Hepatocyte (in vitro differentiated cells): ENCODE results near the gene RAP1GDS1. TPM values are rescaled to one million over a fixed set of nuclear protein-coding genes. Genes with fewer than 3 reads are reported as not detected.
A peak's percentile ranks its signal among the peaks of the same experiment; 100 is the strongest.
"Not testable (repeated sequence)": the region's sequence is repeated elsewhere in the genome, so short reads cannot be mapped to it uniquely, and the experiment has no call there.

Source experiments
- DNase-seq: peaks from one replicate; pipeline ENCODE4 v3.0.0-alpha.2; 2016; ENCODE audit warnings: low spot score
- H2AFZ ChIP-seq: fragments of 200-600 bp; sonication (generic); 2 replicates; pipeline ENCODE4 v1.6.0; 2016; ENCODE audit warnings: antibody characterized with exemption, mild to moderate bottlenecking
- H3K27ac ChIP-seq: fragments of 200-600 bp; sonication (generic); 2 replicates; pipeline ENCODE4 v1.5.1; 2016; ENCODE audit warnings: mild to moderate bottlenecking
- H3K27me3 ChIP-seq: fragments of 200-600 bp; sonication (generic); 2 replicates; pipeline ENCODE4 v1.6.1; 2016
- H3K36me3 ChIP-seq: fragments of 200-600 bp; sonication (generic); replicated peaks from 2 replicates; pipeline ENCODE4 v1.5.1; 2016; ENCODE audit warnings: low read depth; ENCODE audit not compliant: insufficient read depth
- H3K4me1 ChIP-seq: fragments of 200-600 bp; sonication (generic); 2 replicates; pipeline ENCODE4 v1.5.1; 2016; ENCODE audit warnings: mild to moderate bottlenecking, moderate library complexity; ENCODE audit not compliant: insufficient read depth
- H3K4me2 ChIP-seq: fragments of 200-600 bp; sonication (generic); 2 replicates; pipeline ENCODE4 v1.6.0; 2016
- H3K4me3 ChIP-seq: fragments of 200-600 bp; sonication (generic); 2 replicates; pipeline ENCODE4 v1.5.1; 2016; ENCODE audit warnings: mild to moderate bottlenecking
- H3K79me2 ChIP-seq: fragments of 200-600 bp; sonication (generic); 2 replicates; pipeline ENCODE4 v1.6.0; 2017; ENCODE audit warnings: mild to moderate bottlenecking
- H3K9me2 ChIP-seq: fragments of 200-600 bp; sonication (generic); replicated peaks from 2 replicates; pipeline ENCODE4 v1.6.0; 2017; ENCODE audit warnings: mild to moderate bottlenecking; ENCODE audit not compliant: insufficient read depth
- H3K9me3 ChIP-seq: fragments of 200-600 bp; sonication (generic); 2 replicates; pipeline ENCODE4 v1.5.1; 2016; ENCODE audit warnings: low read depth, mild to moderate bottlenecking
- H4K20me1 ChIP-seq: fragments of 200-600 bp; sonication (generic); 2 replicates; pipeline ENCODE4 v1.6.0; 2016; ENCODE audit warnings: mild to moderate bottlenecking; ENCODE audit not compliant: insufficient read depth, poor library complexity, severe bottlenecking
- EZH2 ChIP-seq: fragments of 200-600 bp; sonication (generic); IDR thresholded peaks from 2 replicates; pipeline ENCODE4 v1.6.1; 2016; ENCODE audit warnings: antibody characterized with exemption, mild to moderate bottlenecking, borderline replicate concordance
- EZH2phosphoT487 ChIP-seq: fragments of 200-600 bp; sonication (generic); IDR thresholded peaks from one replicate; pipeline ENCODE4 v1.6.1; 2018; ENCODE audit warnings: antibody characterized with exemption, mild to moderate bottlenecking, low read depth, moderate library complexity; ENCODE audit not compliant: unreplicated experiment, severe bottlenecking
- WGBS: methylation state at CpG from one replicate; pipeline ENCODE4 v1.1.6; 2016; ENCODE audit warnings: low lambda C conversion rate; ENCODE audit errors: missing lambda C conversion rate; 5-methylcytosine and 5-hydroxymethylcytosine counted together
- polyA plus RNA-seq: library from polyadenylated mRNA; unstranded; fragments of >200 nt; fragmentation: Nextera tagmentation; extraction: Ambion mirVana; gene quantifications from 2 replicates; pipeline ENCODE4 v1.2.1, GENCODE V29; 2016
- total RNA-seq: library from RNA; depleted of rRNA; stranded (reverse); fragments of >200 nt; gene quantifications from 2 replicates; pipeline ENCODE4 v1.2.3, GENCODE V29; 2014
- TF ChIP-seq, protein P1 (sequence below): fragments of 200-600 bp; sonication (generic); IDR thresholded peaks from 2 replicates; pipeline ENCODE4 v1.5.1; 2016; ENCODE audit warnings: antibody characterized with exemption, mild to moderate bottlenecking; ENCODE audit not compliant: poor library complexity

RAP1GDS1 gene
- total and polyA plus RNA-seq, 2 experiments from 2014 or later, result 25.3 to 42.7 TPM

DNA sequence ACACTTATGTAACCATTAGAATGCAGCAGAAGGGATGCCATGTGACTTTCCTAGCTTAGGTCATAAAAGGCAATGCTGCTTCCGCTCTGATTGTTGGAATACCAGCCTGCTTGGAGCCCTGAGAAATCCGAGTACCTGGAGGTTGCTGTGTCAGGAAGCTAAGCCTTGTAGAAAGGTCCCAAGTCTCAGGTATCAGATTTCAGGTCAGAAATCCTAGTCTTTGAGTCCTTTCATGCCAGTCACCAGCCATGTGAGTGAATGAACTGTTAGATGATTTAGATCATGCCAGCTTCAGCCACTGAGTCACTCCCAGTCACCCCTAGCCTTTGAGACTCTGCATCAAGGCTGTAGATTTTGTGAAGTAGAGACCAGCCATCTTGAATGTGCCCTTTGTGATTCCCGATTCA, 23.5 kb downstream of the RAP1GDS1 start:
- Histone ChIP-seq H3K27me3 (no peaks in the 10 kb centered on the region), H3K4me3 (no peak overlapping the region), H2AFZ (no peak overlapping the region), H3K9me2 (no peaks in the 10 kb centered on the region), H3K27ac (peak overlapping the region; percentile 4), H3K36me3 (no peaks in the 10 kb centered on the region), H3K4me2 (no peak overlapping the region), H3K4me1 (peaks cover 8% of the 10 kb centered on the region), H4K20me1 (no peaks in the 10 kb centered on the region), H3K79me2 (peaks cover 66% of the 10 kb centered on the region), H3K9me3 (no peaks in the 10 kb centered on the region)
- TF ChIP-seq EZH2, result no peak
- TF ChIP-seq EZH2phosphoT487, result no peak
- TF ChIP-seq, protein P1, sequence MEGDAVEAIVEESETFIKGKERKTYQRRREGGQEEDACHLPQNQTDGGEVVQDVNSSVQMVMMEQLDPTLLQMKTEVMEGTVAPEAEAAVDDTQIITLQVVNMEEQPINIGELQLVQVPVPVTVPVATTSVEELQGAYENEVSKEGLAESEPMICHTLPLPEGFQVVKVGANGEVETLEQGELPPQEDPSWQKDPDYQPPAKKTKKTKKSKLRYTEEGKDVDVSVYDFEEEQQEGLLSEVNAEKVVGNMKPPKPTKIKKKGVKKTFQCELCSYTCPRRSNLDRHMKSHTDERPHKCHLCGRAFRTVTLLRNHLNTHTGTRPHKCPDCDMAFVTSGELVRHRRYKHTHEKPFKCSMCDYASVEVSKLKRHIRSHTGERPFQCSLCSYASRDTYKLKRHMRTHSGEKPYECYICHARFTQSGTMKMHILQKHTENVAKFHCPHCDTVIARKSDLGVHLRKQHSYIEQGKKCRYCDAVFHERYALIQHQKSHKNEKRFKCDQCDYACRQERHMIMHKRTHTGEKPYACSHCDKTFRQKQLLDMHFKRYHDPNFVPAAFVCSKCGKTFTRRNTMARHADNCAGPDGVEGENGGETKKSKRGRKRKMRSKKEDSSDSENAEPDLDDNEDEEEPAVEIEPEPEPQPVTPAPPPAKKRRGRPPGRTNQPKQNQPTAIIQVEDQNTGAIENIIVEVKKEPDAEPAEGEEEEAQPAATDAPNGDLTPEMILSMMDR, result no peak
- DNase-seq, result peak; percentile 12
- WGBS, result 54% methylated on average over 3 of the region's 3 CpGs

DNA sequence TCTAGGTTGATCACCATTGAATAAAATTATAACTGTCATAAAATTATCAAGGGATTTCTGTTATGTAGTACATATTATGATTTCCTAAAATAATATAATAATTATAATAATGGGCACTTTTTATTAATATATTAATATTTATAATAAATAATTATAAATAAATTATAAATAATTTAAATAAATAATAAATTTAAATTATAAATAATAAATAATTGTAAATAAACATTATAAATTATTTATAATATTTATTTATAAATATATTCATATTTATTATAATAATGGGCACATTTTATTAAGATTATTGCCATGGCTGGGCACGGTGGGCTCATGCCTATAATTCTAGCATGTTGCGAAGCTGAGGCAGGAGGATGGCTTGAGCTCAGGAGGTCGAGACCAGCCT, 24.5 kb downstream of the RAP1GDS1 start:
- Histone ChIP-seq H3K4me1 (peaks cover 8% of the 10 kb centered on the region), H3K4me2 (no peak overlapping the region), H3K4me3 (no peak overlapping the region), H3K27me3 (no peaks in the 10 kb centered on the region), H3K9me2 (no peaks in the 10 kb centered on the region), H3K36me3 (no peaks in the 10 kb centered on the region), H3K79me2 (peaks cover 69% of the 10 kb centered on the region), H3K27ac (no peak overlapping the region), H3K9me3 (no peaks in the 10 kb centered on the region), H2AFZ (no peak overlapping the region), H4K20me1 (no peaks in the 10 kb centered on the region)
- no peak for DNase-seq
- TF ChIP-seq EZH2phosphoT487 (no peak), EZH2 (no peak)
- TF ChIP-seq, protein P1, result no peak
- over 99% methylated on average over 3 of the region's 3 CpGs for WGBS

DNA sequence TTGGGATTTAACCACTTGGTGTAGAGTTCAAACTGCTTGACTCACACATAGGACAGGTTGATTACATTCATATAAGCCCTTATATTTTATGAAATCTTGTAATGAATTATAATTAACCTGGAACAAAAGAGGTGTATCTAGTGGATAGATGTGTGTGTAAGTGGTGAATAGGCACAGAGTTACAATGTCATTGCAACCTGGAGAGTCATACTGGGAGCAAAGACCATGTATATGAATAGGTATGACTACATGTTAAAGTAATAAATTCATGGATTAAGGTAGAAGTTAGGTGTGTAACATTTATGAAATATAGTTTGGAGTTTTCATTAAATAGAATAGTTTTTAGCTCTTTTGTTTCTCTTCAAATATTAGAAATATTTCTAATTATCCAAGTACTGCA, 26.1 kb downstream of the RAP1GDS1 start:
- Histone ChIP-seq H3K27ac (no peak overlapping the region), H3K4me1 (peaks cover 8% of the 10 kb centered on the region), H3K4me3 (no peak overlapping the region), H2AFZ (no peak overlapping the region), H3K4me2 (no peak overlapping the region), H3K36me3 (no peaks in the 10 kb centered on the region), H3K27me3 (no peaks in the 10 kb centered on the region), H4K20me1 (no peaks in the 10 kb centered on the region), H3K79me2 (peaks cover 81% of the 10 kb centered on the region), H3K9me3 (no peaks in the 10 kb centered on the region), H3K9me2 (no peaks in the 10 kb centered on the region)
- TF ChIP-seq EZH2 (no peak), EZH2phosphoT487 (no peak)
- TF ChIP-seq, protein P1, result no peak
- DNase-seq, result no peak

DNA sequence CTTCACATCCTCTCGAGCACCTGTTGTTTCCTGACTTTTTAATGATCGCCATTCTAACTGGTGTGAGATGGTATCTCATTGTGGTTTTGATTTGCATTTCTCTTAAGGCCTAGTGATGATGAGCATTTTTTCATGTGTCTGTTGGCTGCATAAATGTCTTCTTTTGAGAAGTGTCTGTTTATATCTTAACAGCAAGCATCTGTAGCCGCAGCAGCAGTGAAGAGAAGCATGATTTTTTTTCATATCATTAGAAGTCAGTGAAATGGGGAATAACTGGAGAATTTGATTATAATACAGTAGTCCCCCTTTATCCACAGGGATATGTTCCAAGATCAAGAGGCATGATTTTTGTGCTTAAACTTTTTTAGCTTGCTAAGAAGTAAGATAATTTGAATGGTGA, 27.5 kb downstream of the RAP1GDS1 start:
- peaks cover 72% of the 10 kb centered on the region for H3K79me2 ChIP-seq
- H3K9me3 ChIP-seq, H2AFZ ChIP-seq, H3K4me1 ChIP-seq, H3K27ac ChIP-seq, H3K9me2 ChIP-seq, H4K20me1 ChIP-seq, H3K36me3 ChIP-seq, H3K4me3 ChIP-seq, H3K27me3 ChIP-seq, DNase-seq, H3K4me2 ChIP-seq: not testable (repeated sequence)
- 96% methylated on average over 3 of the region's 3 CpGs for WGBS
